Esophagus mucosa (tissue), 1 donor: ENCODE data around the gene MRTFA. TPM values are rescaled to one million over a fixed set of nuclear protein-coding genes. Genes with fewer than 3 reads are reported as not detected.
"Not testable (repeated sequence)": the region's sequence is repeated elsewhere in the genome, so short reads cannot be mapped to it uniquely, and the experiment has no call there.

Source experiments
- ATAC-seq: fragments of 200-7000 bp; cut with Tn5 transposase; one replicate; pipeline ENCODE4 v1.9.1; 2020
- total RNA-seq: library from RNA; stranded (reverse); gene quantifications from one replicate; pipeline ENCODE4 v1.2.4, GENCODE V29; 2023
- donor health status: DM: yes; HTN: yes; CAD: no.

MRTFA gene
- 19.4 TPM for total RNA-seq

DNA sequence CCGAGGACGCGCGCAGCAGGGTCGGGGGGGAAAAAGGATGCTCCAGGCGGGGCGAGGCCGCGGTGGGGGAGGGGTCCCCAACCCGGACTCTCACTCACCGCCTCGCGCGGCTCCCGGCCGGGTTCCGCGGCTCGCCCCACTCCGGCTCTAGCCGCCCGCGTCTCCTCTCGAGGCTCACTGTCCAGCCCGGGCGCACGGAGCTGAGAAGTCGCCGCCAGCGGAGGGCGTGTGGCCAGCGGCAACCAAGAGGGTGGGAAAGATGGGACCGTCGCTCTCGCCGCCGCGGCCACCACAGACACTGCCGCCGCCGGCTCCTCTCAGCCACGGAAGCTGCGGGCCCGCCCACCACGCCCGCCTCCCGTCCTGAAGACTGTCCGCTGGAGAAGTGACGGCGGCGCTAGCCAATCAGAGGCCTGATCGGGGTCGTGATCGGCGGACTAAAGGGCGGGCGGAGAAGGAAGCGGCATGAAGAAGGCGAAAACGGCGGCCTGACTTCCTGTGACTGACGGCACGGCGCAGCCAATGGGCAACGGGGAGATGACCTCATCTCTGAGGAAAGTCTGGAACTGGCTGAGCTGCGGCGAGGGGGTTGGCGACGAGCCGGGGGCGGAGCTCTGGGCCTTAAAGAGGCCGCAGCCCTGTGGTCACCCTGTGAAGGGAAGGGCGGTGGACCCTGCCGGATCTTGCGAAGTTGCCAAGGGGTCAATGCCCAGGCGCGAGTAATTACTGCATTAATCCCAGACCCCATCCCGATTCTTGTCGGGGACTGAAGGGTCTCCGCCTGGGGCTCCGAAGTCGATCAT, at the start of gene MRTFA:
TSS of gene MRTFA (minus strand) at position 340 of the 803 bp plus-strand sequence.
- peak; percentile 97 for ATAC-seq

GRCh38 chr22:40685406-40685805, 48.9 kb upstream of the MRTFA start:
- no peak for ATAC-seq

GRCh38 chr22:40684728-40685127, 48.2 kb upstream of the MRTFA start:
- ATAC-seq: no peak

- ATAC-seq: no peak
Measured at GRCh38 chr22:40681451-40681850, 44.9 kb upstream of the MRTFA start.

DNA sequence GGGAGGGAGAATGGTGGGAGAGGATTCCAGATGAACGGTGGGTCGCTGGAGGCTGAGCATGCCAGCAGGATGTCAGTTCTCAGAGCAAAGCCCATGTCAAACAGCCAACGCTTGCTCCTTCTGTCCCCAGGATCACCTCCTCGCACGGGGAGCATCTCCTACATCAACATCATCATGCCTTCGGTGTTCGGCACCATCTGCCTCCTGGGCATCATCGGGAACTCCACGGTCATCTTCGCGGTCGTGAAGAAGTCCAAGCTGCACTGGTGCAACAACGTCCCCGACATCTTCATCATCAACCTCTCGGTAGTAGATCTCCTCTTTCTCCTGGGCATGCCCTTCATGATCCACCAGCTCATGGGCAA, 44.3 kb upstream of the MRTFA start:
- no peak for ATAC-seq

DNA sequence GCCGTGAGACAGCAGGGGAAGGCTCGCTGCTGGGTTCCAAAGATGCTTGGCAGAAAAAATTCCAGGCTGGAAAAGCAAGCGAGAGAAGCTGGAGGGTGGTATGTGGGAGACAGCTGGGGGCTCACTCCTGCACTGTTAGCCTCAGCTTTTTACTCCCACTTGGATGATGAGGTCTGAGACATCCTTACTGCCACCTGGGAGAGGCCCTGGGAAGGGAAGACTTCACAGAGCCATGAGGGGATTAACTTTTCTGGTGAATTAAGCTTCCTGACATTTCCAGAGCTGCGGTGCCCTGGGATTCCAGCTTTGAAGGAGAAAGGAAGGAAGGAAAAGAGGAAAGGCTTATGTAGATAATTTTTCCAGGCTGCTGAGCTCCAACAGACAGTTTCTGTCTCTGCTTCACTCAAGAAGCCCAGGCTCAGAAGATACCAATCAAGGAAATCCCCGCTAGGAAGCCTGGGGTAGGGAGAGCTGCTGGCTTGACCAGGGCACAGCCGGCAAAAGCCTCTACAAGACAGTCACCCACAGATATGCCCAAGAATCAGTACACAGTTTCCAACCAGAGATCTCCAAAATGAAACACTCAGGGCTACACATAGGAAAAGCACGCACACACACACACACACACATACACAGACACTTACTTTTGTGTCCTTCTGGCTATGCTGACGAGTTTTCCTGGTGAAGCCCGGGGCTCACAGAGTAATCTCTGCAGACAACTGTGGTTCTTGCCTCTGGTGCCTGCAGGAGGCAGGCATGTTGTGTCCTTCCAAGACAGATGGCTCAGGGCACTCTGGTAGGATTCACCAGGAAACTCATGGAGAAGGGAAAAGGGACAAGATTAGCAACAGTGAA, 43.7 kb upstream of the MRTFA start:
- ATAC-seq: no peak

DNA sequence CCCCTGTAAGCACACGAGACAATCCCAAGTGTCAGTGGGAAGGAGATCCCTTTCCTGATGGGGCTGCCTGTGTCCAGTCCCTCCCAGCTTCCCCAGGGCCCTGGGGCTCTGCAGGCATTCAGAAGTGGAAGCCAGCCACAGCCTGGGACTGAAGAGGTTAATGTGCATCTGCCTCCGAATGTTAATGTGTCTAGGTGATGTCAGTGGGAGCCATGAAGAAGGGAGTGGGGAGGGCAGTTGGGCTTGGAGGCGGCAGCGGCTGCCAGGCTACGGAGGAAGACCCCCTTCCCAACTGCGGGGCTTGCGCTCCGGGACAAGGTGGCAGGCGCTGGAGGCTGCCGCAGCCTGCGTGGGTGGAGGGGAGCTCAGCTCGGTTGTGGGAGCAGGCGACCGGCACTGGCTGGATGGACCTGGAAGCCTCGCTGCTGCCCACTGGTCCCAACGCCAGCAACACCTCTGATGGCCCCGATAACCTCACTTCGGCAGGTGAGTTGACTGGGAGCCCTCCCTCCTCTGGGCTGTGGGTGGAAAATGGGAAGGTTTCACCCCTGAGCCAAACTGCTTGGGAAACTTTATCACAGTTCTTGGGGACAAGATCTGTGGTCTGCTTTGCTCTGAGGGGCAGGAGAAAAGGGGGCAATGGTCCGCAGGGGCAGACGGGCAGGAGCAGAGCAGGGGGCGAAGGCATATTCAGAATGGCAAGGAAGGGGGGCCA, 42.9 kb upstream of the MRTFA start, which contains the start of gene MCHR1:
TSS of gene MCHR1 (plus strand) at position 236 of the 715 bp plus-strand sequence. CDS start at position 405, 169 bp downstream.
- ATAC-seq: no peak

DNA sequence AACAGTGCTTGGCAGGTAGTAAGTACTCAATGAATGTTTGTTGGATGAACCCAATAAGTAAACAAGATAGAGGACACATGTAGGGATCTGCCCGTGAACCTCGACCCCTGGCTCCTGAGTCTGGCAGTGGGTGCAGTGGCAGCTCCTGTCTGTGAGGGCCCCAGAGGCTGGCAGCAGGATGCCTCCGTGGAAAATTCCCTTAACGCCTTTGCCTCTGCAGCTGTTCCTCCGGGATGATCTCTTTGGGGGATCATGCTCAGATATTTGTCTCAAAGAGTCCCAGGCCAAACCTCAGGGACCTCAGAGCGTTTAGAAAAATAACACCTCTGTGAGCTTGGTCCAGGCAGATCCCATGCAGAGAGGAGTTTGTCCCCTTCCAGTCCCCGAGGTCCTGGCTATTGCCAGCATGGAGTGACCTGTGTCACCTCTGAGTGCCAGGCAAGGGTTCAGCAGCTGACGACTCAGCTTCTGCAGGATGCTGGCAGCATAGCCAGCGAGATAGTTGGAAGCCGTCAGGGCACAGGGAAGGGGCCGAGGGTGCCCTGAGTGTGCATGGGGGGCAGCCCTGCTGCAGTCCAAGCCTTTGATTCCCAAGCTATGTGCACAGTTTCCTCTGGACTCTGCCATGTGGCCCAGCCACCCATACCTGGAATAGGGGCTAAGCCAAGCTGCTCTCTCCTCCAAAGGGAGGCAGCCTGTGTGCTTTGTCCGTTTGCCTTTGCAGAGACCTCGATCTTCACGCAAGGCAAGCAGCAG, 42.2 kb upstream of the MRTFA start:
- ATAC-seq: no peak

DNA sequence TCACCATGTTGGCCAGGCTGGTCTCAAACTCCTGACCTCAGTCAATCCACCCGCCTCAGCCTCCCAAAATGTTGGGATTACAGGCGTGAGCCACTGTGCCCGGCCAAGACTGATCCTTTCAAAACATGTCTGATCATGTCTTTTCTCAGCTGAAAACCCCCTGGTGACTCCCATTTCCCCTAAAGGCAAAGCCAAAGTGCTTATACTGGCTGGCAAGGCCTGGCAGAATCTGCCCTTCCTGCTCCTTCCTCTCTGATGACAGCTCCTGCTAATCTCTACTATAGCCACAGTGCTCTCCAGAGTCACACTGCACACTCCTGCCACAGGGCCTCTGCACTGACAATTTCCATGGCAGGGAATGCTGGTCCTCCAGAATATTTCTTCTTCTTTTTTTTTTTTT, 40.1 kb upstream of the MRTFA start:
- peak; percentile 69 for ATAC-seq

GRCh38 chr22:40676166-40676565, 39.6 kb upstream of the MRTFA start:
- not testable (repeated sequence) for ATAC-seq

GRCh38 chr22:40674274-40674673, 37.8 kb upstream of the MRTFA start:
- no peak for ATAC-seq

DNA sequence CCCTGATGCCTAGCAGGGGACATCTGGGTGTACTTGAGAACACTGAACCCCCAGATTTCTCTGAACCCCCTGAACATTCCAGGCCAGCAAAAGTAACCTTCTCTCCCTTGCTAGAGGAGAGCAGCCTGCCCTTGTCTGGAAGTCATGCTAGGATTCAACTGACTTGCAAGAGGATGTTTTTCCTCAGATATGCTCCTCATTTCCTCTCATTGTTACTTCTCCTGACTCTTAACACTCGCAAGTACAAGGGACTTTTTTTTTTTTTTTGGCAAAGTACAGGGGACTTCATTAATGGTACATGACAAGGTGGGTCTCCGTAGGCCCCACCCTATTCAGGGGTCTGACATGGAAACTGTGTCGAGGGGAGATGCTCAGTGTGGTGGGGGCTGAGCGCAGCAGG, 36.5 kb upstream of the MRTFA start:
- ATAC-seq: no peak

- ATAC-seq: no peak
Measured at GRCh38 chr22:40671796-40672360, 35.4 kb upstream of the MRTFA start.

GRCh38 chr22:40671369-40671768, 34.9 kb upstream of the MRTFA start:
- no peak for ATAC-seq

GRCh38 chr22:40670058-40670457, 33.5 kb upstream of the MRTFA start:
- no peak for ATAC-seq

- ATAC-seq: peak; percentile 79
Measured at GRCh38 chr22:40668611-40669411, 32.3 kb upstream of the MRTFA start.

DNA sequence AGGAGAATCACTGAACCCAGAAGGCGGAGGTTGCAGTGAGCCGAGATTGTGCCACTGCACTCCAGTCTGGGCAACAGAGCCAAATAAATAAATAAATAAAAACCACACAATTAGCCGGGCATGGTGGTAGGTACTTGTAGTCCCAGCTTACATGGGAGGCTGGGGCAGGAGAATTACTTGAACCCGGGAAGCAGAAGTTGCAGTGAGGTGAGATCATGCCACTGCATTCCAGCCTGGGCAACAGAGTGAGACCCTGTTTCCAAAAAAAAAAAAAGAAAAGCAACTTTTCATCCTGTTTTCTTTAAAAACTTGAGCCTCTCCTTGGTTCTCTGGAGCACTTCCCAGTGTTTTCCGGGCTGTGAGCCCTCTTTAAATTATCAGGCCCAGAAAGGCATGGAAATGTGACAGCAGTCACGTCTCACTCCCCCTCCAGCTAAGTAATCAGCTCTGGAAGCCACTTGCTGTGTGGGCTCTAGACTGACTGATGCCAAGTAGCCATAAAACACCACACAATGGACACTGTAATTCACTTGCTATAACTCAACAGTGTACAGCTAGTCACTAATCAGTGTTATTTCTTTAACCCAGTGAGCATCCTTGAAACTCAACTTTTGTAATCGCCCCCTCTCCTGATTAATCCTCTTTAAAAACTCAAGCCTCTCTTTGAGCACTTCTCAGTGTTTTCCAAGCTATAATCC, 29.8 kb upstream of the MRTFA start:
- ATAC-seq: no peak

- ATAC-seq: no peak
Measured at GRCh38 chr22:40665312-40665711, 28.8 kb upstream of the MRTFA start.

DNA sequence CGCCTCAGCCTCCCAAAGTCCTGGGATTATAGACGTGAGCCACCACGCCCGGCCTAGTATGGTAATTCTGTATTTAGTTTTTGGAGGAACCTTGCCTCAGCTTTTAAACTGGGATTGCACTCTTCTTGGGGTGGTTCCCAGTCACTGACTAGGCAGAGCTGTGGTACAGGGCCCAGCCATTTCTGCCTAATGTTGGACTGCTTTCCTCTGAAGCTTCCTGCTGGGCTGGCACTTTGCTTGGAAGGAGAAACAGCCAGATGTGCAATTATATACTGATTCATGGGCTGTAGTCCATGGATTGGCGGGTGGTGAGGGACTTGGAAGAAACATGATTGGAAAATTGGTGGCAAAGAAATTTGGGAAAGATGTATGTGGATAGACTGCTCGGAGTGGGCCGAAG, 25.2 kb upstream of the MRTFA start:
- ATAC-seq: no peak

- ATAC-seq: no peak
Measured at GRCh38 chr22:40660730-40661129, 24.2 kb upstream of the MRTFA start.
